Amniotic stem cell (primary cell): ENCODE results near the gene LINC00237.

ENCODE experiments used
- DNase-seq: peaks from one replicate; lab custom pipeline; 2025; lab: John Stamatoyannopoulos, UW

The LINC00237 gene

GRCh38 chr20:21046413-21047070 is 59.6 kb downstream of the LINC00237 start:
- DNase-seq = no peak
